Left ventricle myocardium inferior (tissue), 1 donor: Measurements from ENCODE around the gene AZU1. TPM values are rescaled to one million over a fixed set of nuclear protein-coding genes. Genes with fewer than 3 reads are reported as not detected.
A peak's percentile ranks its signal among the peaks of the same experiment; 100 is the strongest.

Experiments
- DNase-seq: peaks from one replicate; pipeline ENCODE4 v3.0.0-alpha.2; 2020
- H3K27ac ChIP-seq: fragments of 200-600 bp; replicated peaks from 2 replicates; pipeline ENCODE4 v1.8.0; 2021
- H3K27me3 ChIP-seq: fragments of 200-600 bp; 2 replicates; pipeline ENCODE4 v1.8.0; 2021; ENCODE audit warnings: low read depth
- H3K36me3 ChIP-seq: fragments of 200-600 bp; 2 replicates; pipeline ENCODE4 v1.8.0; 2021
- H3K4me1 ChIP-seq: fragments of 200-600 bp; 2 replicates; pipeline ENCODE4 v1.8.0; 2021
- H3K4me3 ChIP-seq: fragments of 200-600 bp; 2 replicates; pipeline ENCODE4 v1.8.0; 2021; ENCODE audit warnings: mild to moderate bottlenecking, moderate library complexity
- H3K9me3 ChIP-seq: fragments of 200-600 bp; replicated peaks from 2 replicates; pipeline ENCODE4 v1.8.0; 2021
- intact Hi-C: fragments of 100-400 bp; cut with micrococcal nuclease; formaldehyde crosslinking; loops from one replicate; pipeline ENCODE4 v1.11.0; 2022
- total RNA-seq: library from RNA; stranded (reverse); fragmentation: NEBNext Ultra II Directional; extraction: Animal tissue kit (Norgen Biotek cat#: 25700); gene quantifications from one replicate; pipeline ENCODE4 v1.2.1, GENCODE V29; 2021
- TF ChIP-seq, protein P1 (sequence below): fragments of 200-600 bp; IDR thresholded peaks from 2 replicates; pipeline ENCODE4 v1.8.0; 2021; ENCODE audit warnings: antibody characterized with exemption, mild to moderate bottlenecking, borderline replicate concordance
- donor health status: DM: no; HTN: yes; CAD: no; lungs with severe emphysema.

The AZU1 gene
- total RNA-seq, 1 donor from 2014 or later = not detected

DNA sequence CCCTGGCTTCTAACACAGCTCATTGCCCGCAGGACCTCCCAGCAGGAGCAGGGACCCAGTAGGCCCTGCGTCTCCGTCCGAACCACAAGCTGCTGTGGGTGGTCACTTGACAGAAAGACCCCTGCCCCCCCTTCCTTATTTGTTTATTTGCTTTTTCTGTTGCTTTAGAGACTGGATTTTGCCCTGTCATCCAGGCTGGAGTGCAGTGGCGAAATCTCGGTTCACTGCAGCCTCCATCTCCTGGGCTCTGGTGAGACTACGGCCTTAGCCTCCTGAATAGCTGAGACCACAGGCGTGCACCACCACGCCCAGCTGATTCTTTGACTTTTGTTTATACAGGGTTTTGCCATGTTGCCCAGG lies 38.0 kb upstream of the AZU1 start:
- DNase-seq = no peak
- peak overlapping the region; percentile 88 for H3K27ac ChIP-seq

DNA sequence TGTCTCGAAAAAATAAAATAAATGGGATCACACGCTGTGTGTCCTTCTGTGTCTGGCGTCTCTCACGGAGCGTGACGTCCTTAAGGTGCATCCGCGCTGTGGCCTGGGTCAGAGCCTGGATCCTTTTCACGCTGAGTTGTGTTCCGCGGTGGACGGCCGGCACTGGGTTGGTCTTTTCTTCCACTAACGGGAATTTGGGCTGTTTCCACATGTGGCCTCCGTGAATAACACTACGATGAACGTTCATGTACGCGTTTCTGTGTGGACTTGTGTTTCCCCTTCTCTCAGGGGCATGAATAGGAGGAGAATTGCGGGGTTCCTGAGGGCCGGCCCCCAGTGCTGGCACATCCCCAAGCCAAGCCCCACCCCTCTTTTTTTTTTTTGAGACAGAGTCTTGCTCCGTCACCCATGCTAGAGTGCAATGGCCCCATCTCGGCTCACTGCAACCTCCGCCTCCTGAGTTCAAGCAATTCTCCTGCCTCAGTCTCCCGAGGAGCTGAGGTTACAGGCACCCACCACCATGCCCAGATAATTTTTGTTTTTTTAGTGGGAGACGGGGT lies 36.5 kb upstream of the AZU1 start:
- H3K27ac ChIP-seq = peak overlapping the region; percentile 88
- H3K4me1 ChIP-seq = peaks cover 63% of the 10 kb centered on the region
- intact Hi-C loops = no loop called here
- DNase-seq = no peak
- H3K4me3 ChIP-seq = no peak overlapping the region
- TF ChIP-seq, protein P1, sequence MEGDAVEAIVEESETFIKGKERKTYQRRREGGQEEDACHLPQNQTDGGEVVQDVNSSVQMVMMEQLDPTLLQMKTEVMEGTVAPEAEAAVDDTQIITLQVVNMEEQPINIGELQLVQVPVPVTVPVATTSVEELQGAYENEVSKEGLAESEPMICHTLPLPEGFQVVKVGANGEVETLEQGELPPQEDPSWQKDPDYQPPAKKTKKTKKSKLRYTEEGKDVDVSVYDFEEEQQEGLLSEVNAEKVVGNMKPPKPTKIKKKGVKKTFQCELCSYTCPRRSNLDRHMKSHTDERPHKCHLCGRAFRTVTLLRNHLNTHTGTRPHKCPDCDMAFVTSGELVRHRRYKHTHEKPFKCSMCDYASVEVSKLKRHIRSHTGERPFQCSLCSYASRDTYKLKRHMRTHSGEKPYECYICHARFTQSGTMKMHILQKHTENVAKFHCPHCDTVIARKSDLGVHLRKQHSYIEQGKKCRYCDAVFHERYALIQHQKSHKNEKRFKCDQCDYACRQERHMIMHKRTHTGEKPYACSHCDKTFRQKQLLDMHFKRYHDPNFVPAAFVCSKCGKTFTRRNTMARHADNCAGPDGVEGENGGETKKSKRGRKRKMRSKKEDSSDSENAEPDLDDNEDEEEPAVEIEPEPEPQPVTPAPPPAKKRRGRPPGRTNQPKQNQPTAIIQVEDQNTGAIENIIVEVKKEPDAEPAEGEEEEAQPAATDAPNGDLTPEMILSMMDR = no peak
- no peaks in the 10 kb centered on the region for H3K36me3 ChIP-seq
- H3K27me3 ChIP-seq = no peaks in the 10 kb centered on the region
- H3K9me3 ChIP-seq = no peaks in the 10 kb centered on the region

More for the DNA sequence above, 38.0 kb upstream of the AZU1 start:
- H3K36me3 ChIP-seq = no peaks in the 10 kb centered on the region
- H3K4me3 ChIP-seq = peak overlapping the region; percentile 42
- intact Hi-C loops = no loop called here
- TF ChIP-seq, protein P1 = no peak
- no peaks in the 10 kb centered on the region for H3K27me3 ChIP-seq
- peaks cover 57% of the 10 kb centered on the region for H3K4me1 ChIP-seq
- no peaks in the 10 kb centered on the region for H3K9me3 ChIP-seq

DNA sequence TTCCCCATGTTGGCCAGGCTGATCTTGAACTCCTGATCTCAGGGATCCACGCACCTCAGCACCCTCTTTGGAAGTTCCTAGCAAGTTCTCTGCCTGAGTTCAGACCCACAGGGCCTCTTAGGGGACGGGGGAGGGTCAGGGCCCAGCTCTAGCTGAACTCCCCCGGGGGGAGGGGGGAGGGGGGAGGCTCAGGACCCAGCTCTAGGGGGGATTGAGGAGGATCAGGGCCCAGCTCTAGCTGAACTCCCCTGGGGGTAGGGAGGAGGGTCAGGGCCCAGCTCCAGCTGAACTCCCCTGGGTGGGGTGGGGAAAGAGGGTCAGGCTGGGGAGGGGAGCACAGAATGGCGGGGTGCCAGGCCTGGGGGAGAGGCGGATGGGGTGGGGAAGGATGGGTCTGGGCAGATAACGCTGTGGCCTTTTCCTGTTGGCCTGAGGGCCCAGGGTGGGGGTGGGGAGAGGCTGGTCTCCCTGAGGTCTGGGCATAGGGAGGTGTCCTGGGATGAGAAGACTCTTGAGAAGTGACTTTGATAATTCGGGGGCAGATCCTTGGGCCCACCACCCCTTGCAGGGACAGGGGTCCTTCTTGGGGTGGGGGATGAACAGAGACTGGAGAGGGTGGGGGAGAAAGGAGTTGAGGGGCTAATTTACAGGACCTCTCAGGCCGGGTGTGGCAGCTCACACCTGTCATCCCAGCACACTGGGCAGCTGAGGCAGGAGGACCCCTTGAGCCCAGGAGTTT lies 35.9 kb upstream of the AZU1 start:
- Histone ChIP-seq H3K36me3 (no peaks in the 10 kb centered on the region), H3K4me3 (no peak overlapping the region), H3K9me3 (no peaks in the 10 kb centered on the region), H3K27me3 (no peaks in the 10 kb centered on the region), H3K27ac (peak overlapping the region; percentile 88), H3K4me1 (peaks cover 69% of the 10 kb centered on the region)
- DNase-seq = no peak
- intact Hi-C loops = no loop called here
- TF ChIP-seq, protein P1 = no peak

DNA sequence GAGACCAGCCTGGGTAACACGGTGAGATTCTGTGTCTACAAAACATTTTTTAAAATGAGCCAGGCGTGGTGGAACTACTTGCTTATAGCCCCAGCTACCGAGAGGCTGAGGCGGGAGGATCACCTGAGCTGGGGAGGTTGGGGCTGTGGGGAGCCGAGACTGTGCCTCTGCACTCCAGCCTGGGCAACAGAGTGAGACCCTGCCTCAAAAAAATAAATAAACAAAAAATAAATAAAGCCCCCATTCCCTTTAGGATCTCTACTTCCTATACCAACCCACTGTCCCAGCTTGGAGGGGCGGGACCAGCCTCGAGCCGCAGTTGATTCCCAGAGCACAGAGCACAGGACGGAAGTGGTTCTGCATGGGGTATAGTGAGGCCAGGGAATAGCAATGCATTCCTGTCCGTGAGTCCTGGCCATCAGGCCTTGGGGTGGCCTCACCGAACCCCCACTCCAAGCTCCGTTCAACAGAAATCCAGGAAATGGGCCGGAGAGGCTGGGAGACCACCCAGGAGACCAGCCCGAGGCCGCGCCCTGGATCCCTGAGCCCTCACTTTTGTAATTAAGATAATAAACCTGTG lies 35.2 kb upstream of the AZU1 start:
- intact Hi-C loops = no loop called here
- H3K36me3 ChIP-seq = no peaks in the 10 kb centered on the region
- peaks cover 68% of the 10 kb centered on the region for H3K4me1 ChIP-seq
- no peak for DNase-seq
- H3K4me3 ChIP-seq = no peak overlapping the region
- no peaks in the 10 kb centered on the region for H3K27me3 ChIP-seq
- H3K9me3 ChIP-seq = no peaks in the 10 kb centered on the region
- TF ChIP-seq, protein P1 = no peak
- H3K27ac ChIP-seq = peak overlapping the region; percentile 88

DNA sequence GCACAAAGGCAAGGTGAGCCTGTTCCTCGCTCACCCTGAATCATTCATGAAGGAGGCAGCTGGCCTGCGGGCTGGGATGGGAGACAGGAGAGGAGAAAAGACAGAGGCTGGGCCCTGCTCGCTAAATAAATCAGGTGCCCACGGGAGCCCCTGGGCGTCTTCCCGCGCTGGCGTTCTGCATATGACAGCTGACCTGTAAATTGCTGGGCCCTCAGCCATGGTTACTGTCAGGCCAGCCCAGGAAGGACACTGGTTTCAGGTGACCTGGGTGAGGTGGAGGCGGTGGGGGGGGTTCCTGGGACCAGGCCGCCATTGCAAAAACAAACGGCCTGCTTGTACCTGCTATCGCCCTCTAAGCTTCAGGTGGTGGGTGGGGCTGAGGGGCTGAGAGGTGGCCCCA lies 33.8 kb upstream of the AZU1 start:
- no peak for DNase-seq

More for the DNA sequence above, 33.8 kb upstream of the AZU1 start:
- Histone ChIP-seq H3K4me3 (no peak overlapping the region), H3K27me3 (no peaks in the 10 kb centered on the region), H3K27ac (no peak overlapping the region), H3K4me1 (peaks cover 63% of the 10 kb centered on the region), H3K36me3 (no peaks in the 10 kb centered on the region), H3K9me3 (no peaks in the 10 kb centered on the region)
- intact Hi-C loops = no loop called here
- TF ChIP-seq, protein P1 = no peak
